ENCODE measurements around the gene SYT7. TPM values are rescaled to one million over a fixed set of nuclear protein-coding genes. Genes with fewer than 3 reads are reported as not detected.
A peak's percentile ranks its signal among the peaks of the same experiment; 100 is the strongest.

The SYT7 gene
- total RNA-seq, 3 donors from 2014 or later: 0.35 to 0.66 (median 0.38) TPM

GRCh38 chr11:61495801-61496601 is 84.9 kb downstream of the SYT7 start:
- ATAC-seq: no peak

GRCh38 chr11:61494381-61494961 is 86.4 kb downstream of the SYT7 start:
- Mint-ChIP-seq H3K9me3 (no peaks in the 10 kb centered on the region), H3K4me3 (no peak overlapping the region), H3K27me3 (ENCODE audit: low read depth) (peaks cover 2% of the 10 kb centered on the region), H3K4me1 (ENCODE audit: low read depth) (no peaks in the 10 kb centered on the region), H3K36me3 (ENCODE audit: insufficient read depth) (no peaks in the 10 kb centered on the region)
- ATAC-seq (no peak), DNase-seq (no peak)

More at GRCh38 chr11:61495801-61496601, 84.9 kb downstream of the SYT7 start:
- no peaks in the 10 kb centered on the region for H3K4me1 Mint-ChIP-seq (ENCODE audit: low read depth)
- H3K27me3 Mint-ChIP-seq (ENCODE audit: low read depth): peaks cover 2% of the 10 kb centered on the region
- H3K36me3 Mint-ChIP-seq (ENCODE audit: insufficient read depth): no peaks in the 10 kb centered on the region
- no peak for DNase-seq
- no peaks in the 10 kb centered on the region for H3K9me3 Mint-ChIP-seq
- H3K4me3 Mint-ChIP-seq: no peak overlapping the region

- H3K4me3 Mint-ChIP-seq: no peak overlapping the region
Measured at GRCh38 chr11:61491736-61492395, 89.0 kb downstream of the SYT7 start.

GRCh38 chr11:61489833-61490721 is 90.8 kb downstream of the SYT7 start:
- no peak for DNase-seq
- Mint-ChIP-seq H3K36me3 (ENCODE audit: insufficient read depth) (peaks cover 3% of the 10 kb centered on the region), H3K4me3 (no peak overlapping the region), H3K27me3 (ENCODE audit: low read depth) (peaks cover 2% of the 10 kb centered on the region), H3K9me3 (no peaks in the 10 kb centered on the region), H3K4me1 (ENCODE audit: low read depth) (no peaks in the 10 kb centered on the region)
- ATAC-seq: no peak

More at GRCh38 chr11:61491736-61492395, 89.0 kb downstream of the SYT7 start:
- H3K36me3 Mint-ChIP-seq (ENCODE audit: insufficient read depth): peaks cover 3% of the 10 kb centered on the region
- H3K27me3 Mint-ChIP-seq (ENCODE audit: low read depth): peaks cover 2% of the 10 kb centered on the region
- DNase-seq (no peak), ATAC-seq (no peak)
- no peaks in the 10 kb centered on the region for H3K9me3 Mint-ChIP-seq
- no peaks in the 10 kb centered on the region for H3K4me1 Mint-ChIP-seq (ENCODE audit: low read depth)

GRCh38 chr11:61488651-61489291 is 92.1 kb downstream of the SYT7 start:
- H3K9me3 Mint-ChIP-seq: no peaks in the 10 kb centered on the region

GRCh38 chr11:61487342-61488025 is 93.4 kb downstream of the SYT7 start:
- DNase-seq (no peak), ATAC-seq (no peak)
- H3K36me3 Mint-ChIP-seq (ENCODE audit: insufficient read depth): peaks cover 3% of the 10 kb centered on the region
- H3K4me1 Mint-ChIP-seq (ENCODE audit: low read depth): no peaks in the 10 kb centered on the region
- no peaks in the 10 kb centered on the region for H3K9me3 Mint-ChIP-seq
- H3K4me3 Mint-ChIP-seq: no peak overlapping the region
- H3K27me3 Mint-ChIP-seq (ENCODE audit: low read depth): peaks cover 2% of the 10 kb centered on the region

More at GRCh38 chr11:61488651-61489291, 92.1 kb downstream of the SYT7 start:
- Mint-ChIP-seq H3K36me3 (ENCODE audit: insufficient read depth) (peaks cover 3% of the 10 kb centered on the region), H3K4me1 (ENCODE audit: low read depth) (no peaks in the 10 kb centered on the region), H3K4me3 (no peak overlapping the region), H3K27me3 (ENCODE audit: low read depth) (peaks cover 2% of the 10 kb centered on the region)
- DNase-seq: no peak
- no peak for ATAC-seq

- H3K9me3 Mint-ChIP-seq: no peaks in the 10 kb centered on the region
- H3K27me3 Mint-ChIP-seq (ENCODE audit: low read depth): peaks cover 2% of the 10 kb centered on the region
- peaks cover 3% of the 10 kb centered on the region for H3K36me3 Mint-ChIP-seq (ENCODE audit: insufficient read depth)
- DNase-seq (no peak), ATAC-seq (no peak)
- no peaks in the 10 kb centered on the region for H3K4me1 Mint-ChIP-seq (ENCODE audit: low read depth)
- no peak overlapping the region for H3K4me3 Mint-ChIP-seq
Measured at GRCh38 chr11:61486779-61487178, 94.1 kb downstream of the SYT7 start.

- Mint-ChIP-seq H3K4me1 (ENCODE audit: low read depth) (no peaks in the 10 kb centered on the region), H3K27me3 (ENCODE audit: low read depth) (peaks cover 2% of the 10 kb centered on the region), H3K9me3 (no peaks in the 10 kb centered on the region), H3K36me3 (ENCODE audit: insufficient read depth) (peaks cover 3% of the 10 kb centered on the region), H3K4me3 (no peak overlapping the region)
- DNase-seq (no peak), ATAC-seq (no peak)
Measured at GRCh38 chr11:61486011-61486620, 94.8 kb downstream of the SYT7 start.

GRCh38 chr11:61485080-61485479 is 95.8 kb downstream of the SYT7 start:
- no peaks in the 10 kb centered on the region for H3K4me1 Mint-ChIP-seq (ENCODE audit: low read depth)
- no peaks in the 10 kb centered on the region for H3K9me3 Mint-ChIP-seq
- no peak for DNase-seq
- peaks cover 2% of the 10 kb centered on the region for H3K27me3 Mint-ChIP-seq (ENCODE audit: low read depth)
- no peak overlapping the region for H3K4me3 Mint-ChIP-seq
- H3K36me3 Mint-ChIP-seq (ENCODE audit: insufficient read depth): peaks cover 3% of the 10 kb centered on the region
- no peak for ATAC-seq

- Mint-ChIP-seq H3K9me3 (no peaks in the 10 kb centered on the region), H3K4me3 (no peak overlapping the region), H3K36me3 (ENCODE audit: insufficient read depth) (peaks cover 3% of the 10 kb centered on the region), H3K4me1 (ENCODE audit: low read depth) (no peaks in the 10 kb centered on the region), H3K27me3 (ENCODE audit: low read depth) (peaks cover 3% of the 10 kb centered on the region)
- DNase-seq: no peak
- ATAC-seq: no peak
Measured at GRCh38 chr11:61484541-61484940, 96.3 kb downstream of the SYT7 start.

- peak; percentile 48 to 51 for ATAC-seq
- Mint-ChIP-seq H3K36me3 (ENCODE audit: insufficient read depth) (peaks cover 3% of the 10 kb centered on the region), H3K9me3 (no peaks in the 10 kb centered on the region), H3K27me3 (ENCODE audit: low read depth) (peaks cover 3% of the 10 kb centered on the region), H3K4me3 (no peak overlapping the region), H3K4me1 (ENCODE audit: low read depth) (peaks cover 5% of the 10 kb centered on the region)
- no peak for DNase-seq
Measured at GRCh38 chr11:61482513-61482912, 98.4 kb downstream of the SYT7 start.

- Mint-ChIP-seq H3K4me1 (ENCODE audit: low read depth) (peaks cover 5% of the 10 kb centered on the region), H3K4me3 (no peak overlapping the region), H3K36me3 (ENCODE audit: insufficient read depth) (no peaks in the 10 kb centered on the region), H3K9me3 (no peaks in the 10 kb centered on the region), H3K27me3 (ENCODE audit: low read depth) (peaks cover 3% of the 10 kb centered on the region)
- DNase-seq (no peak), ATAC-seq (no peak)
Measured at GRCh38 chr11:61481806-61482205, 99.1 kb downstream of the SYT7 start.

- H3K36me3 Mint-ChIP-seq (ENCODE audit: insufficient read depth): no peaks in the 10 kb centered on the region
- ATAC-seq (no peak), DNase-seq (no peak)
- H3K27me3 Mint-ChIP-seq (ENCODE audit: low read depth): peaks cover 3% of the 10 kb centered on the region
- H3K4me1 Mint-ChIP-seq (ENCODE audit: low read depth): peaks cover 5% of the 10 kb centered on the region
- H3K9me3 Mint-ChIP-seq: no peaks in the 10 kb centered on the region
- H3K4me3 Mint-ChIP-seq: no peak overlapping the region
Measured at GRCh38 chr11:61480994-61481335, 99.9 kb downstream of the SYT7 start.
